Measurements from ENCODE around the gene HMG20B. TPM values are rescaled to one million over a fixed set of nuclear protein-coding genes. Genes with fewer than 3 reads are reported as not detected.

The HMG20B gene
- total RNA-seq, 1 experiment from 2014 or later, result 121 TPM

GRCh38 chr19:3589439-3589838 lies 16.7 kb downstream of the HMG20B start (continued):
- no peak for TF ChIP-seq E2F1 (CRISPR knock-in tag; IDR thresholded peaks at IDR 0.05)
- no peak for TF ChIP-seq ZNF232 (CRISPR knock-in tag; IDR thresholded peaks at IDR 0.05)
- TF ChIP-seq TP53 (CRISPR knock-in tag; IDR thresholded peaks at IDR 0.05), result no peak
- TF ChIP-seq MLX (CRISPR knock-in tag; IDR thresholded peaks at IDR 0.05), result no peak
- no peak for TF ChIP-seq ZNF671 (CRISPR knock-in tag; IDR thresholded peaks at IDR 0.05)
- TF ChIP-seq CDX4 (CRISPR knock-in tag; IDR thresholded peaks at IDR 0.05; ENCODE audit: borderline replicate concordance), result no peak
- no peak for TF ChIP-seq ZSCAN18 (CRISPR knock-in tag; IDR thresholded peaks at IDR 0.05)
- no peak for TF ChIP-seq ETV6 (CRISPR knock-in tag; IDR thresholded peaks at IDR 0.05)

- no peak for ATAC-seq
- POLR2A ChIA-PET, result interaction anchor here (3.4 kb wide), 1 partner anchor 13 kb away, joined by 12 read pairs; no protein-coding TSS in a partner anchor
- Mint-ChIP-seq H3K4me1 (no peaks in the 10 kb centered on the region), H3K27me3 (ENCODE audit: low read depth) (peaks cover 44% of the 10 kb centered on the region), H3K4me3 (no peak overlapping the region), H3K36me3 (0 out of 2 replicates have a peak, but pooled peaks cover 2% of the 10 kb centered on the region), H3K9me3 (peaks cover 17% of the 10 kb centered on the region), H3K27ac (no peak overlapping the region)
- TF ChIP-seq ZNF423 (CRISPR knock-in tag; IDR thresholded peaks at IDR 0.05) (no peak), NR3C1 (CRISPR knock-in tag; conservative IDR thresholded peaks at IDR 0.05; ENCODE audit: low read depth) (no peak), ZNF138 (CRISPR knock-in tag; conservative IDR thresholded peaks at IDR 0.05) (no peak), PREB (CRISPR knock-in tag; IDR thresholded peaks at IDR 0.05; ENCODE audit: borderline replicate concordance) (no peak)
- DNase-seq (ENCODE audit: low spot score), result no peak
- CTCF ChIA-PET, result interaction anchor here (1.1 to 4.1 kb wide), 4 partner anchors 10 to 30 kb away, joined by 3 to 17 read pairs (median 8); no protein-coding TSS in a partner anchor
Measured at GRCh38 chr19:3589949-3590348, 17.2 kb downstream of the HMG20B start.

- no peak for ATAC-seq
Measured at GRCh38 chr19:3590991-3591659, 18.4 kb downstream of the HMG20B start.

More at GRCh38 chr19:3590991-3591659, 18.4 kb downstream of the HMG20B start:
- ChIA-PET POLR2A (interaction anchor here (0.6 to 3.4 kb wide), 2 partner anchors 14 to 23 kb away, joined by 5 to 12 read pairs; no protein-coding TSS in a partner anchor), CTCF (interaction anchor here (0.5 to 4.1 kb wide), 15 partner anchors 8 to 266 kb away, joined by 3 to 25 read pairs (median 5); no protein-coding TSS in a partner anchor)
- TF ChIP-seq ZNF138 (CRISPR knock-in tag; conservative IDR thresholded peaks at IDR 0.05), result no peak
- no peak for TF ChIP-seq ZNF281 (CRISPR knock-in tag; IDR thresholded peaks at IDR 0.05)
- TF ChIP-seq ATF6 (CRISPR knock-in tag; IDR thresholded peaks at IDR 0.05), result no peak
- Mint-ChIP-seq H3K4me3 (no peak overlapping the region), H3K36me3 (0 out of 2 replicates have a peak, but pooled peaks cover 2% of the 10 kb centered on the region), H3K4me1 (no peaks in the 10 kb centered on the region), H3K9me3 (peaks cover 17% of the 10 kb centered on the region), H3K27me3 (ENCODE audit: low read depth) (peaks cover 37% of the 10 kb centered on the region), H3K27ac (no peak overlapping the region)
- DNase-seq (ENCODE audit: low spot score), result no peak

All from WTC11 (cell line).